Hypothalamus (tissue), 51 donors: Measurements from ENCODE around the gene HCAR3.
"Not testable (repeated sequence)": the region's sequence is repeated elsewhere in the genome, so short reads cannot be mapped to it uniquely, and the experiment has no call there.

ENCODE experiments used
- DNase-seq, 51 donors: peaks; one replicate each; lab custom pipeline; 2025; lab: John Stamatoyannopoulos, UW

Gene HCAR3

DNA sequence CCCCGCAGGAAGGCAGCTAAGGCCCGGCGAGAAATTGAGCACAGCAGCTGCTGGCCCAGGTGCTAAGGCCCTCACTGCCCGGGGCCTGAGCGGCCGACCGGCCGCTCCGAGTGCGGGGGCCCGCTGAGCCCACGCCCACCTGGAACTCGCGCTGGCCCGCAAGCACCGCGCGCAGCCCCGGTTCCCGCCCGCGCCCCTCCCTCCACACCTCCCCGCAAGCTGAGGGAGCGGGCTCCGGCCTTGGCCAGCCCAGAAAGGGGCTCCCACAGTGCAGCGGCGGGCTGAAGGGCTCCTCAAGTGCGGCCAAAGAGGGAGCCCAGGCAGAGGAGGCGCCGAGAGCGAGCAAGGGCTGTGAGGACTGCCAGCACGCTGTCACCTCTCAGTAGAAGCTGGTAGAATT, 39.8 kb downstream of the HCAR3 start:
- DNase-seq, result not testable (repeated sequence)

DNA sequence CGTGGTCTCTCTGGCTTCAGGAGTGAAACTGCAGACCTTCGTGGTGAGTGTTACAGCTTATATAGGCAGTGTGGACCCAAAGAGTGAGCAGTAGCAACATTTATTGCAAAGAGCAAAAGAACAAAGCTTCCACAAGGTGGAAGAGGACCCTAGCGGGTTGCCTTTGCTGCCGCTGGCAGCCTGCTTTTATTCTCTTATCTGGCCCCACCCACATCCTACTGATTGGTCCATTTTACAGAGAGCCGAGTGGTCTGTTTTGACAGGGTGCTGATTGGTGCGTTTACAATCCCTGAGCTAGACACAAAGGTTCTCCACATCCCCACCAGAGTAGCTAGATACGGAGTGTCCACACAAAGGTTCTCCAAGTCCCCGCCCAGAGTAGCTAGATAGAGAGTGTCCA, 40.6 kb downstream of the HCAR3 start:
- DNase-seq, result not testable (repeated sequence)

DNA sequence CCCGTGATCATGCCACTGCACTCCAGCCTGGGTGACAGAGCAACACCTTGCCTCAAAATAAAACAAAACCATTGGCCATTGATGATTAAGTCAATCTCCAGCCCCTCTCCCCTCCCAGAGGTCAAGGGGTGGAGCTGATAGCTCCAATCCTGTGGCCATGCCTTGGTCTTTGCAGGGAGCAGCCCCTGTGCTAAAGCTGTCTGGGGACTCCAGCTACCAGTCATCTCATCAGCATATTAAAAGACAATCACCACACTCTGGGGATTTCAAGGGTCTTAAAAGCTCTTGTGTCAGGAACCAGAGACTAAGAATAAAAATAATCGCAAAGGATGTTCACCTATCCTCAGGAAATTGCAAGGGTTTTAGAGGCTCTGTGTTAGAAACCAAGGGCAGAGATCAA, 44.1 kb downstream of the HCAR3 start:
- no peak for DNase-seq

DNA sequence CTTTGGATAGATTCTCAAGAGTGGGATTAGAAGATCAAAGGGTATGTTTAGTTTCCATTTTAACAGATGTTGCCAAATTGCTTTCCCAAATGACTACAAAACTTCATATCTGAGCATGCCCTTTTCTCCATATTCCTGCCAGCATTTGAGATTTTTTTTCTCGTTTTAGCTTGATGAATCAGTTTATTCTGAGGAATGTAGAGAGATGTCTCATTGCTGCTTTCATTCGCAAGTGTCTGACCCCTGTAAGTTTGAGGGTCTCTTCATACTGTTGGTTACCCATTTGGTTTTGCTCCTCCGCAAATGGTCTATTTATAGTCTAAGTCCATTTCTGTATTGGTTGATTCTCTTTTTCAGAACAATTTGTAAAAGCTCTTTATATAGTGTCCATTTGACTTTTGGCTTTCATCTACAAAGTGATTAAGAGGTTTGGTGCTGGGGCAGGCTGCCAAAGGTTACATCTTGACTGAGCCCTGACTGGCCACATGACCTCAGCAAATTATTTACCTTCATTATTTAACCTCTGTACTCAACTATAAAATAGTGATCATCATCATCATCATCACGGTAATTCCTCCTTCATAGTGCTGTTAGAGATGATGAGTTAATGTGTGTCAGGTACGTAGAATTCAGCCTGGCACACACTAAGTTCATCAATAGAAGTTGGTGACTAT, 47.1 kb downstream of the HCAR3 start:
- DNase-seq, result no peak

DNA sequence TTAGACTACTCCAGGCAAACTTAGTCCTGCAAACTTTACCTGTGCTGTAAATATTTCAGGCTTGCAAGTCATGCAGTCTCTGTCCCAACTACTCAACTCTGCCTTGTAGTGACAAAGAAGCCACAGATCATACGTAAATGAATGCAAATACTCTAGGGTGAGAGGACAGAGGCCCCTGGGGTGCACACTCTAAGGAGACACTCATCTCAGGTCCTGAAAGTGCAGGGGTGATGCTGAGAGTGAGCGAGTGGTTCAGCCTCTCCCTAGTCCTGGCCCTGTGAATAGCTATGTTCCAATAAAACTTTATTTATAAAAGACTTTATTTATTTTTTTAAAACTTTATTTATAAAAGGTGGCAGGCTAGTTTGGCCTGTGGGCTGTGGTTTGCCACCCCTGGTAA, 48.3 kb downstream of the HCAR3 start:
- no peak for DNase-seq

DNA sequence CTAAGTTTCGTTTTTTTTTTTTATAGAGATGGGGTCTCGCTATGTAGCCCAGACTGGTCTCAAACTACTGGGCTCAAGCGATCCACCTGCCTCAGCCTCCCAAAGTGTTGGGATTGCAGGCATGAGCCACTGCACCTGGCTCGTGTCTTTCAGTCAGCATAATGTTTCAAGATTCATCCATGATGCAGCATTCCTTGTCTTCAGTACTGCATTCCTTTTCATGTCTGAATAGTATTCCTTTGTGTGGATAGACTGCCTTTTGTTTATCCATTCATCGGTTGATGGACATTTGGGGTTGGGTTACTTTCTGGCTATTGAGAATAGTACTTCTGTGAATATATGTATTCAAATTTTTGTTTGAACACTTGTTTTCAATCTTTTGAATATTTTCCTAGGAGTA, 50.9 kb downstream of the HCAR3 start:
- no peak for DNase-seq

DNA sequence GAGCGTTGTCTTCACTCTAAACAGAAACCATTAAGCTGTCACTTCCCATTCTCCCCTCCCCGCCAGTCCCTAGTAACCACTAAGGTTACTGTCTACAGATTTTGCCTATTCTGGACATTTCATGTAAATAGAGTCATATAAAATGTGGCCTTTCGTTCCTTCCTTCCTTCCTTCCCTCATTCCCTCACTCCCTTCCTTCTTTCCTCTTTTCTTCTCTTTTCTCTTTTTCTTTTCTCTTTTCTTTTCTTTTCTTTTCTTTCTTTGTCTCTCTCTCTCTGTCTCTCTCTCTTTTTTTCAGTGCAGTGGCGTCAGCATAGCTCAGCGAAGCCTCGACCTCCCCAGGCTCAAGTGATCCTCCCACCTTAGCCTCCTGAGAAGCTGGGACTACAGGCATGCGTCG, 51.3 kb downstream of the HCAR3 start:
- DNase-seq, result no peak
